ENCODE results near the gene RNASE2. TPM values are rescaled to one million over a fixed set of nuclear protein-coding genes. Genes with fewer than 3 reads are reported as not detected.

RNASE2 gene
- total RNA-seq, 1 donor from 2014 or later: not detected

Other genes starting within 250 kb of the RNASE2 start
- not detected in 2 replicates for gene EDDM3A, start 209.6 kb upstream of the RNASE2 start, total RNA-seq
- not detected in 2 replicates for gene EDDM3B, start 187.1 kb upstream of the RNASE2 start, total RNA-seq
- 0.54 and 0.78 TPM in 2 replicates for gene RNASE6, start 174.2 kb upstream of the RNASE2 start, total RNA-seq
- not detected in 2 replicates for gene RNASE1, start 152.6 kb upstream of the RNASE2 start, total RNA-seq
- not detected in 2 replicates for gene RNASE3, start 64.1 kb upstream of the RNASE2 start, total RNA-seq
- 96.1 and 100 TPM in 2 replicates for gene METTL17, start 34.5 kb downstream of the RNASE2 start, total RNA-seq
- gene SLC39A2, start 43.8 kb downstream of the RNASE2 start, total RNA-seq: 0.24 and 0.36 TPM in 2 replicates
- gene NDRG2, start 69.6 kb downstream of the RNASE2 start, total RNA-seq: 1.5 and 1.6 TPM in 2 replicates
- not detected in 2 replicates for gene TPPP2, start 74.7 kb downstream of the RNASE2 start, total RNA-seq
- not detected in 2 replicates for gene RNASE13, start 79.3 kb downstream of the RNASE2 start, total RNA-seq
- gene RNASE7, start 86.9 kb downstream of the RNASE2 start, total RNA-seq: not detected in 2 replicates
- not detected in 2 replicates for gene RNASE8, start 102.3 kb downstream of the RNASE2 start, total RNA-seq
- not detected in 2 replicates for gene ARHGEF40, start 114.8 kb downstream of the RNASE2 start, total RNA-seq
- gene ZNF219, start 143.2 kb downstream of the RNASE2 start, total RNA-seq: 8.2 and 8.3 TPM in 2 replicates
- gene TMEM253, start 145.6 kb downstream of the RNASE2 start, total RNA-seq: not detected in 2 replicates
- not detected in 2 replicates for gene OR5AU1, start 200.6 kb downstream of the RNASE2 start, total RNA-seq

Measured in activated T-helper 1 cell treated with anti-CD3 and anti-CD28 coated beads, Interleukin-12 subunit alpha, Interleukin-12 subunit beta, Interleukin-2, Interleukin-4 antibody, amounts not matched to agents 30 ng/mL and 10 ng/mL and 1 ng/mL, durations not matched to agents 14 hours and 24 hours and 36 hours (primary cell).